ENCODE measurements around the gene ZNF512. TPM values are rescaled to one million over a fixed set of nuclear protein-coding genes. Genes with fewer than 3 reads are reported as not detected.
"Not testable (repeated sequence)": the region's sequence is repeated elsewhere in the genome, so short reads cannot be mapped to it uniquely, and the experiment has no call there.

The ZNF512 gene
- total RNA-seq, 1 donor from 2014 or later = 7.4 TPM

- DNase-seq (ENCODE audit: low read depth) (peak; percentile 98), FAIRE-seq (peak; percentile 43)
- H3K36me3 ChIP-seq (ENCODE audit: control insufficient read depth, insufficient read depth, low read length) = peaks cover 5% of the 10 kb centered on the region
- TF ChIP-seq, protein P1, sequence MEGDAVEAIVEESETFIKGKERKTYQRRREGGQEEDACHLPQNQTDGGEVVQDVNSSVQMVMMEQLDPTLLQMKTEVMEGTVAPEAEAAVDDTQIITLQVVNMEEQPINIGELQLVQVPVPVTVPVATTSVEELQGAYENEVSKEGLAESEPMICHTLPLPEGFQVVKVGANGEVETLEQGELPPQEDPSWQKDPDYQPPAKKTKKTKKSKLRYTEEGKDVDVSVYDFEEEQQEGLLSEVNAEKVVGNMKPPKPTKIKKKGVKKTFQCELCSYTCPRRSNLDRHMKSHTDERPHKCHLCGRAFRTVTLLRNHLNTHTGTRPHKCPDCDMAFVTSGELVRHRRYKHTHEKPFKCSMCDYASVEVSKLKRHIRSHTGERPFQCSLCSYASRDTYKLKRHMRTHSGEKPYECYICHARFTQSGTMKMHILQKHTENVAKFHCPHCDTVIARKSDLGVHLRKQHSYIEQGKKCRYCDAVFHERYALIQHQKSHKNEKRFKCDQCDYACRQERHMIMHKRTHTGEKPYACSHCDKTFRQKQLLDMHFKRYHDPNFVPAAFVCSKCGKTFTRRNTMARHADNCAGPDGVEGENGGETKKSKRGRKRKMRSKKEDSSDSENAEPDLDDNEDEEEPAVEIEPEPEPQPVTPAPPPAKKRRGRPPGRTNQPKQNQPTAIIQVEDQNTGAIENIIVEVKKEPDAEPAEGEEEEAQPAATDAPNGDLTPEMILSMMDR (IDR thresholded peaks at IDR 0.05; ENCODE audit: insufficient read depth, low read length, severe bottlenecking) = no peak
- H3K4me3 ChIP-seq (ENCODE audit: low read depth, low read length) = peak overlapping the region; percentile 88
- no peaks in the 10 kb centered on the region for H3K27me3 ChIP-seq (ENCODE audit: control insufficient read depth, insufficient read depth, low read length)
Measured at GRCh38 chr2:27627963-27628766, 45.3 kb downstream of the ZNF512 start.

DNA sequence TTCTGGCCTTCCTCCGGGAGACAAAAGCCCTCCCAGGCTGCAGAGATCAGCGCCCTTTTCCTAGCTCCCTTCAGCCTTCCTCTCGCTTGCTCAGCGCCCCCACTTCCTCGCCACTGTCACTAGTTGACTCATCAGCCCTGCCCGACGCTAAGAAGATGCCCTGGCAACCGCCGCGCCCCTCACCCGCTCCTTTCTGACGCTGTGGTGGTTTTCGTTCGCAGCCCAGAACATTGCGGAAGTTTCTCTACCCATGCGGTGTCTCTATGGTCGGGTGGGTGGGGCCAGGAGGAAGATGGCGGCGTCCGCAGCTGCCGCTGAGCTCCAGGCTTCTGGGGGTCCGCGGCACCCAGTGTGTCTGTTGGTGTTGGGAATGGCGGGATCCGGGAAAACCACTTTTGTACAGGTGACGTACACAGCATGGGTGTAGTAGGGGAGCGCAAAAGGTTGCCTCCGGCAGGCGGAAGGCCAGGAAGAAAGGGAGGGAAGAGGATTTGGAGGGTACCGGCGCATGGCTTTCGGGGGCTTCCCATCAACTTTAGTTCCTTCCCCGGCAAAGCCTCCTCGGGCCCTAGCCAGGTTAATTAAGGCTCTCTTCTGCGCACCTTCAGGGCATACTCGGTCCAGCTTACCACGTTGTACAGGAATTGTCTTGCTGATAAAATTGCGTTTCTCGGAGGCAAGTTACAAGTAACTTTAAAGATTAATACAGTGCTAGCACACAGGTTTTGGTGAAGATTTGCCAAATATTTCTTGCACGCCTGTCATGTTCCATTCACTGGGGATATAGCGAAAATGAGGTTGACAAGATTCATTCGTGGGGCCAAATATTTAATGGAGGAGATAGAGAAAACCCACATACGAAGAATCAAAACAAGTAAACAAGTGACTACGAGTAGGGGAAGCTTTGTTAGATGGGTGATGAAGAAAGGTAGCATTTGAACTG is 46.2 kb downstream of the ZNF512 start, which contains the start of the genes CCDC121 and GPN1:
CCDC121 (minus strand) TSS at position 246 of the 943 bp plus-strand sequence. CDS start 1,213 bp downstream, outside the sequence.
GPN1 (plus strand) TSS at position 284 of the 943 bp plus-strand sequence; CDS start at position 293, 9 bp downstream.
- DNase-seq (ENCODE audit: low read depth) (peak; percentile 89), FAIRE-seq (no peak)
- peaks cover 4% of the 10 kb centered on the region for H3K36me3 ChIP-seq (ENCODE audit: control insufficient read depth, insufficient read depth, low read length)
- TF ChIP-seq, protein P1 (IDR thresholded peaks at IDR 0.05; ENCODE audit: insufficient read depth, low read length, severe bottlenecking) = no peak
- H3K4me3 ChIP-seq (ENCODE audit: low read depth, low read length) = peak within 1 kb of the TSS; percentile 88
- no peaks in the 10 kb centered on the region for H3K27me3 ChIP-seq (ENCODE audit: control insufficient read depth, insufficient read depth, low read length)

GRCh38 chr2:27630257-27630656 is 47.4 kb downstream of the ZNF512 start:
- H3K4me3 ChIP-seq (ENCODE audit: low read depth, low read length); FAIRE-seq; DNase-seq (ENCODE audit: low read depth); H3K27me3 ChIP-seq (ENCODE audit: control insufficient read depth, insufficient read depth, low read length); H3K36me3 ChIP-seq (ENCODE audit: control insufficient read depth, insufficient read depth, low read length): not testable (repeated sequence)

DNA sequence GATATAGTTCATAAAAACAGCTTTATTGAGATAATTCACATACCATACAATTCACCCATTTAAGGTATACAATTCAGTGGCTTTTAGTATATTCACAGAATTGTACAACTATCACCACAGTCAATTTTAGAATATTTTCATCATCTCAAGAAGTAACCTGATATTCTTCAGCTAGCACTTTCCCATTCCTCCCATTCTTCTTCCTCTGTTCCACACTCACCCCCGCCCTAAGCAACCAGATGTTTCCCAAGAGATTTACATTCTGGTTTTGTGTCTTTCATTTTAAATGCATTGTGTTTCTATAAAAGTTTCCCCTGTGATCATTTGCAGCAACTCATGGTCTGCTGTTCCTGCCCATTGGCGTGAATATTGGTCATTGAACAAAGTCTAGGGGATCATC is 51.4 kb downstream of the ZNF512 start:
- no peaks in the 10 kb centered on the region for H3K27me3 ChIP-seq (ENCODE audit: control insufficient read depth, insufficient read depth, low read length)
- H3K4me3 ChIP-seq (ENCODE audit: low read depth, low read length) = no peak overlapping the region
- H3K36me3 ChIP-seq (ENCODE audit: control insufficient read depth, insufficient read depth, low read length) = peaks cover 10% of the 10 kb centered on the region
- TF ChIP-seq, protein P1 (IDR thresholded peaks at IDR 0.05; ENCODE audit: insufficient read depth, low read length, severe bottlenecking) = no peak
- no peak for FAIRE-seq
- no peak for DNase-seq (ENCODE audit: low read depth)

GRCh38 chr2:27636766-27637165 is 53.9 kb downstream of the ZNF512 start:
- FAIRE-seq (no peak), DNase-seq (ENCODE audit: low read depth) (peak; percentile 27)
- Histone ChIP-seq H3K27me3 (ENCODE audit: control insufficient read depth, insufficient read depth, low read length) (no peaks in the 10 kb centered on the region), H3K36me3 (ENCODE audit: control insufficient read depth, insufficient read depth, low read length) (peaks cover 12% of the 10 kb centered on the region), H3K4me3 (ENCODE audit: low read depth, low read length) (no peak overlapping the region)
- TF ChIP-seq, protein P1 (IDR thresholded peaks at IDR 0.05; ENCODE audit: insufficient read depth, low read length, severe bottlenecking) = no peak

Data from bronchial epithelial cell (primary cell).